SK-N-SH (cell line): ENCODE data around the gene UVRAG.

Source experiments
- CHD2 ChIP-seq: fragments of 150-350 bp; IDR thresholded peaks from 2 replicates; pipeline ENCODE4 v1.6.1; 2018; ENCODE audit warnings: low read length; ENCODE audit not compliant: partially characterized antibody
- CTCF ChIP-seq: fragments of 200-600 bp; sonication (generic); IDR thresholded peaks from 2 replicates; pipeline ENCODE4 v1.6.1; 2017; ENCODE audit warnings: antibody characterized with exemption, mild to moderate bottlenecking, moderate library complexity
- FOSL2 ChIP-seq: IDR thresholded peaks from 2 replicates; pipeline ENCODE4 v1.4.0; 2012; ENCODE audit warnings: low read depth, mild to moderate bottlenecking, moderate library complexity, borderline replicate concordance
- FOXM1 ChIP-seq: IDR thresholded peaks from 2 replicates; pipeline ENCODE4 v1.4.0; 2012; ENCODE audit warnings: low read depth, mild to moderate bottlenecking
- MAX ChIP-seq: IDR thresholded peaks from 2 replicates; pipeline ENCODE4 v1.4.0; 2012; ENCODE audit warnings: low read depth
- MXI1 ChIP-seq: IDR thresholded peaks from 2 replicates; pipeline ENCODE4 v1.6.1; 2012; ENCODE audit warnings: mild to moderate bottlenecking, low read depth, low read length, improper control_type of control experiment
- POLR2AphosphoS5 ChIP-seq: IDR thresholded peaks from 2 replicates; pipeline ENCODE4 v1.6.1; 2012; ENCODE audit warnings: low read depth, low read length
- RCOR1 ChIP-seq: fragments of 150-350 bp; IDR thresholded peaks from 2 replicates; pipeline ENCODE4 v1.6.1; 2017; ENCODE audit warnings: antibody characterized with exemption, low read length
- REST ChIP-seq: IDR thresholded peaks from 2 replicates; pipeline ENCODE4 v1.6.1; 2012; ENCODE audit warnings: mild to moderate bottlenecking, low read depth, low read length, moderate library complexity
- RXRA ChIP-seq: IDR thresholded peaks from 2 replicates; pipeline ENCODE4 v1.4.0; 2012; ENCODE audit warnings: low read depth, mild to moderate bottlenecking, borderline replicate concordance
- TAF1 ChIP-seq: IDR thresholded peaks from 2 replicates; pipeline ENCODE4 v1.6.1; 2012; ENCODE audit warnings: low read depth, mild to moderate bottlenecking, low read length, moderate library complexity, borderline replicate concordance
- TEAD4 ChIP-seq: IDR thresholded peaks from 2 replicates; pipeline ENCODE4 v1.4.0; 2012; ENCODE audit warnings: mild to moderate bottlenecking, borderline replicate concordance; ENCODE audit not compliant: insufficient read depth
- USF1 ChIP-seq: IDR thresholded peaks from 2 replicates; pipeline ENCODE4 v1.4.0; 2012; ENCODE audit warnings: low read depth, borderline replicate concordance
- USF2 ChIP-seq: fragments of 150-350 bp; IDR thresholded peaks from 2 replicates; pipeline ENCODE4 v1.6.1; 2017; ENCODE audit warnings: antibody characterized with exemption, low read length, low read depth, borderline replicate concordance

- TF ChIP-seq MXI1, result no peak
- TF ChIP-seq CTCF, result no peak
- no peak for TF ChIP-seq CHD2
- no peak for TF ChIP-seq REST
- no peak for TF ChIP-seq POLR2AphosphoS5
- TF ChIP-seq MAX, result no peak
- TF ChIP-seq FOSL2, result no peak
- no peak for TF ChIP-seq FOXM1
- no peak for TF ChIP-seq TEAD4
- no peak for TF ChIP-seq USF2
- no peak for TF ChIP-seq RCOR1
- no peak for TF ChIP-seq TAF1
- TF ChIP-seq RXRA, result no peak
- no peak for TF ChIP-seq USF1
These were observed 54.8 kb downstream of the UVRAG start for GRCh38 chr11:75869661-75870455.
